HCT116 (cell line): ENCODE data around the gene STRADA.

Experiments used
- ATF3 ChIP-seq: IDR thresholded peaks from 2 replicates; pipeline ENCODE4 v1.6.1; 2012
- CEBPB ChIP-seq: IDR thresholded peaks from 2 replicates; pipeline ENCODE4 v1.6.1; 2012; ENCODE audit warnings: low read depth
- EZH2 ChIP-seq: fragments of 200-600 bp; sonication (generic); IDR thresholded peaks from 2 replicates; pipeline ENCODE4 v1.6.1; 2017; ENCODE audit warnings: antibody characterized with exemption, mixed run types
- JUND ChIP-seq: IDR thresholded peaks from 2 replicates; pipeline ENCODE4 v1.6.1; 2012
- POLR2A ChIP-seq: IDR thresholded peaks from 2 replicates; pipeline ENCODE4 v1.7.0; 2011; ENCODE audit warnings: borderline replicate concordance; ENCODE audit not compliant: insufficient read depth, insufficient read length; ENCODE audit errors: extremely low read depth
- POLR2AphosphoS5 ChIP-seq: IDR thresholded peaks from 2 replicates; pipeline ENCODE4 v1.6.1; 2011; ENCODE audit warnings: mild to moderate bottlenecking, low read depth, low read length, moderate library complexity
- SIN3A ChIP-seq: IDR thresholded peaks from 2 replicates; pipeline ENCODE4 v1.6.1; 2012; ENCODE audit warnings: low read depth
- TCF7L2 ChIP-seq: IDR thresholded peaks from 2 replicates; pipeline ENCODE4 v1.7.0; 2011; ENCODE audit warnings: borderline replicate concordance, inconsistent platforms; ENCODE audit not compliant: insufficient read depth, insufficient read length; ENCODE audit errors: extremely low read depth
- YY1 ChIP-seq: IDR thresholded peaks from 2 replicates; pipeline ENCODE4 v1.6.1; 2011; ENCODE audit warnings: low read length, low read depth, moderate library complexity, mild to moderate bottlenecking; ENCODE audit not compliant: insufficient replicate concordance; ENCODE audit errors: extremely low read depth
- ZNF274 ChIP-seq: fragments of 200-500 bp; sonication (Bioruptor generic); IDR thresholded peaks from 2 replicates; pipeline ENCODE4 v1.6.1; 2014; ENCODE audit warnings: mild to moderate bottlenecking, low read depth, low read length, inconsistent platforms
- TF ChIP-seq, protein P1 (sequence below), 3 experiments: fragments of 200-600 bp in 1 of 3; sonication (generic) in 1 of 3; IDR thresholded peaks in 2 of 3; conservative IDR thresholded peaks in 1 of 3; 2 replicates each; pipeline ENCODE4 v1.5.1; 2012 to 2017; ENCODE audit warnings: low read depth in 2 of 3, low read length in 2 of 3, antibody characterized with exemption in 1 of 3, borderline replicate concordance in 1 of 3, control low read depth in 1 of 3, mild to moderate bottlenecking in 1 of 3, mixed read lengths in 1 of 3, mixed run types in 1 of 3, moderate library complexity in 1 of 3; ENCODE audit not compliant: insufficient read depth in 1 of 3
- TF ChIP-seq, protein P2 (sequence below): IDR thresholded peaks from 2 replicates; pipeline ENCODE4 v1.6.1; 2012

DNA sequence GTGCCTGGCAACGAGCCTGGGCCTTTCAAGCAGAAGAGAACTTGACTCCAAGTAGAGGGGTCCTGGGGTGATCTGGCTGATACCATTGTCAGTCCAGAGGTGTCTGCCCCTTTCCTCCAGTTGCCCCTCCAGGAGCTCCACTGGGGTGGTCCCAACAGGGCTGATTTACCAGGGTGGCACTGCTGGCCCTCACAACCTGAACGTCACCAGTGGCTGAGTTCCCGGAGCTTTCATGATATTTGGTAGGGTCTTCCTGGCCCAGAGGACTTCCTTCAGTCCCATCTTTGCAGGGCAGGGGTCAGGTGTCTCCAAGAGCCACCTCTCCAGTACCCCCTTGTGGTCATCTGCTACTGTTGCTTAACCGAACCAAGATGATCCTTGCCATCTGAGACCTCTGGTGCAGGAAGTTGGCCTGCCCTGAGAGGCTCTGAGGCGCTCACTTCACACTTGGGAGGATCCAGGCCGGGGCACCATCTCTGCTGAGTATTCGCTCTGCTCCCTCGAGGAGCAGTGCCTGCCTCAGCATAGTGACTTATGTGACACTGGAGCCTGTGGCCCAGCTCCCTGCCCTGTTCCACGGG lies 45.1 kb downstream of the STRADA start:
- TF ChIP-seq SIN3A (no peak), ZNF274 (no peak), CEBPB (no peak), POLR2AphosphoS5 (no peak; the same call in 1 of the 2 replicates), EZH2 (no peak), ATF3 (no peak), YY1 (no peak), POLR2A (no peak), JUND (no peak), TCF7L2 (no peak)
- TF ChIP-seq, protein P1, sequence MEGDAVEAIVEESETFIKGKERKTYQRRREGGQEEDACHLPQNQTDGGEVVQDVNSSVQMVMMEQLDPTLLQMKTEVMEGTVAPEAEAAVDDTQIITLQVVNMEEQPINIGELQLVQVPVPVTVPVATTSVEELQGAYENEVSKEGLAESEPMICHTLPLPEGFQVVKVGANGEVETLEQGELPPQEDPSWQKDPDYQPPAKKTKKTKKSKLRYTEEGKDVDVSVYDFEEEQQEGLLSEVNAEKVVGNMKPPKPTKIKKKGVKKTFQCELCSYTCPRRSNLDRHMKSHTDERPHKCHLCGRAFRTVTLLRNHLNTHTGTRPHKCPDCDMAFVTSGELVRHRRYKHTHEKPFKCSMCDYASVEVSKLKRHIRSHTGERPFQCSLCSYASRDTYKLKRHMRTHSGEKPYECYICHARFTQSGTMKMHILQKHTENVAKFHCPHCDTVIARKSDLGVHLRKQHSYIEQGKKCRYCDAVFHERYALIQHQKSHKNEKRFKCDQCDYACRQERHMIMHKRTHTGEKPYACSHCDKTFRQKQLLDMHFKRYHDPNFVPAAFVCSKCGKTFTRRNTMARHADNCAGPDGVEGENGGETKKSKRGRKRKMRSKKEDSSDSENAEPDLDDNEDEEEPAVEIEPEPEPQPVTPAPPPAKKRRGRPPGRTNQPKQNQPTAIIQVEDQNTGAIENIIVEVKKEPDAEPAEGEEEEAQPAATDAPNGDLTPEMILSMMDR (IDR thresholded peaks at IDR 0.05 in 2 of 3, conservative IDR thresholded peaks at IDR 0.05 in 1 of 3; ENCODE audit: borderline replicate concordance in 1 of 3, insufficient read depth in 1 of 3, low read depth in 2 of 3, low read length in 2 of 3): peak; percentile 43 to 63 (median 61); a peak in 5 of 6 replicates
- TF ChIP-seq, protein P2, sequence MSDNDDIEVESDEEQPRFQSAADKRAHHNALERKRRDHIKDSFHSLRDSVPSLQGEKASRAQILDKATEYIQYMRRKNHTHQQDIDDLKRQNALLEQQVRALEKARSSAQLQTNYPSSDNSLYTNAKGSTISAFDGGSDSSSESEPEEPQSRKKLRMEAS: no peak
